Gastrocnemius medialis (tissue), 4 donors: ENCODE measurements around the gene TESK1.

Experiments used
- POLR2A ChIP-seq, 2 donors: fragments of 450-650 bp; IDR thresholded peaks; one replicate each; pipeline ENCODE4 v1.6.1; 2017; ENCODE audit warnings: antibody characterized with exemption in 2 of 2, mild to moderate bottlenecking in 2 of 2, moderate library complexity in 2 of 2
- TF ChIP-seq, protein P1 (sequence below), 5 experiments: fragments of 450-650 bp in 3 of 5; fragments of 200-600 bp in 2 of 5; sonication (generic) in 2 of 5; IDR thresholded peaks in 4 of 5; conservative IDR thresholded peaks in 1 of 5; 1 replicate in 4 of 5; 2 replicates in 1 of 5; pipeline ENCODE4 v1.5.1; 2016 to 2019; ENCODE audit warnings: antibody characterized with exemption in 5 of 5, mild to moderate bottlenecking in 3 of 5, moderate library complexity in 3 of 5

DNA sequence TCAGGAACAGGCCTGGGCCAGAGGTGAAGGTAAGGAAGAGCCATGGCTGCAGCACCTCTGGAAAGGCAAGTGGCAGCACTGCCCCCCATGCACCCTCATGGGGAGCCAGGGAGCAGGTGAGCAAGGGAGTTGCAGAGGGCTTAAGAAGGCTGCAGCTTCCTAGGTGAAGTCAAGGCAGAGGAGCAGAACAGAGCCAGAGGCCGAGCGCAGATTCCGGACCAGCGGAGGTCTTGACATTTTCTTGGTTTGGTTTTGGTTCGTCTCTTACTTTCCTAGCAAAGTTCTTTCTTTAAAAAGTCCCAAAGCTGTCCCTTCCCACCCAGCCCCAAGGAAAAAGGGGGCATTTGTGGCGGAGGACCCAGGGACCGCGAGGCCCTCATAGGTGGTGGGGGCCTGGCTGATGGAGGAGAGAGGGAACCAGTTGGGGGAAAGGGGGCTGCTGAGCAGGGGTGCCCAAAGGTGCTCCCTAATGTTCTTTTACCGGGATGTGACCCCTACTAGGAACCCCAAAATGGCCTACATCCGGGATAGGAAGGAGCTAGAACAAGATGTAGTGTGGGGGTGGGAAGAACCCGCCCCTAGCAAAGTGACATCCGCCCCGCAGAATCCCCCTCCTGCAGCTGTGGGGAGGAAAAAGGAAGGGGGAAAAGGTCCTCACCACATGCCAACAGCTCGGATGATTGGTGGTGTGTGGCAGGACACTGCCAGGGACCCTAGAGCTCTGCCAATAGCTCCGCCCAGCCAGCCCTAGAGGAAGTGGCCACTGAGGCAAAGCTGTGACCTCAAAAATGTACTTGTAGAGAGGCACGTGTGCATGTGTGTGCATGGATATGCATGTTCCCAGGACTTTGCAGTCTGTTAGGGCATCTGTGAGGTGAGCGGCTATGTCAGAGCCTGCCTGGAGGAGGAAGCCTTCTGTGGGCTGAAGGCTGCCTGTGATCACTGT is 14.1 kb downstream of the TESK1 start:
- TF ChIP-seq POLR2A (IDR thresholded peaks at IDR 0.05) = no peak
- TF ChIP-seq, protein P1, sequence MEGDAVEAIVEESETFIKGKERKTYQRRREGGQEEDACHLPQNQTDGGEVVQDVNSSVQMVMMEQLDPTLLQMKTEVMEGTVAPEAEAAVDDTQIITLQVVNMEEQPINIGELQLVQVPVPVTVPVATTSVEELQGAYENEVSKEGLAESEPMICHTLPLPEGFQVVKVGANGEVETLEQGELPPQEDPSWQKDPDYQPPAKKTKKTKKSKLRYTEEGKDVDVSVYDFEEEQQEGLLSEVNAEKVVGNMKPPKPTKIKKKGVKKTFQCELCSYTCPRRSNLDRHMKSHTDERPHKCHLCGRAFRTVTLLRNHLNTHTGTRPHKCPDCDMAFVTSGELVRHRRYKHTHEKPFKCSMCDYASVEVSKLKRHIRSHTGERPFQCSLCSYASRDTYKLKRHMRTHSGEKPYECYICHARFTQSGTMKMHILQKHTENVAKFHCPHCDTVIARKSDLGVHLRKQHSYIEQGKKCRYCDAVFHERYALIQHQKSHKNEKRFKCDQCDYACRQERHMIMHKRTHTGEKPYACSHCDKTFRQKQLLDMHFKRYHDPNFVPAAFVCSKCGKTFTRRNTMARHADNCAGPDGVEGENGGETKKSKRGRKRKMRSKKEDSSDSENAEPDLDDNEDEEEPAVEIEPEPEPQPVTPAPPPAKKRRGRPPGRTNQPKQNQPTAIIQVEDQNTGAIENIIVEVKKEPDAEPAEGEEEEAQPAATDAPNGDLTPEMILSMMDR (IDR thresholded peaks at IDR 0.05 in 4 of 5, conservative IDR thresholded peaks at IDR 0.05 in 1 of 5) = no peak
